Activated CD8-positive, alpha-beta memory T cell treated with anti-CD3 and anti-CD28 coated beads, Interleukin-2, amount 50 U/mL, for 1 hour (primary cell): Measurements from ENCODE around the gene INHA.

Experiments
- DNase-seq: peaks from one replicate; pipeline ENCODE4 v3.0.0-alpha.2; 2020; ENCODE audit errors: extremely low read depth

Gene INHA

GRCh38 chr2:219574484-219575311 lies 2.6 kb downstream of the INHA start:
- DNase-seq = no peak

GRCh38 chr2:219575566-219576504 lies 3.7 kb downstream of the INHA start:
- DNase-seq = no peak

GRCh38 chr2:219576505-219577388 lies 4.6 kb downstream of the INHA start:
- no peak for DNase-seq

- DNase-seq = no peak
Observed at GRCh38 chr2:219578811-219579613, 6.9 kb downstream of the INHA start.

GRCh38 chr2:219581346-219581745 lies 9.2 kb downstream of the INHA start:
- no peak for DNase-seq

- DNase-seq = no peak
Observed at GRCh38 chr2:219591091-219591490, 19.0 kb downstream of the INHA start.

GRCh38 chr2:219592736-219593135 lies 20.6 kb downstream of the INHA start:
- no peak for DNase-seq

- no peak for DNase-seq
Observed at GRCh38 chr2:219593154-219593553, 21.0 kb downstream of the INHA start.

- DNase-seq = no peak
Observed at GRCh38 chr2:219595256-219595655, 23.1 kb downstream of the INHA start.

GRCh38 chr2:219596954-219597551 lies 24.9 kb downstream of the INHA start:
- no peak for DNase-seq

GRCh38 chr2:219597552-219598307 lies 25.6 kb downstream of the INHA start, which contains the start of gene STK11IP:
STK11IP (plus strand) TSS chr2:219597857; CDS start chr2:219598120, 263 bp downstream.
- DNase-seq = peak; percentile 67

GRCh38 chr2:219598308-219599078 lies 26.4 kb downstream of the INHA start:
- DNase-seq = no peak

GRCh38 chr2:219603771-219604170 lies 31.7 kb downstream of the INHA start:
- no peak for DNase-seq

GRCh38 chr2:219605607-219605954 lies 33.5 kb downstream of the INHA start:
- no peak for DNase-seq

- DNase-seq = no peak
Observed at GRCh38 chr2:219607931-219608330, 35.8 kb downstream of the INHA start.

- DNase-seq = no peak
Observed at GRCh38 chr2:219608399-219608964, 36.4 kb downstream of the INHA start.

- DNase-seq = no peak
Observed at GRCh38 chr2:219609149-219609750, 37.1 kb downstream of the INHA start.

GRCh38 chr2:219611306-219611705 lies 39.2 kb downstream of the INHA start:
- no peak for DNase-seq
